Activated naive CD8-positive, alpha-beta T cell treated with anti-CD3 and anti-CD28 coated beads for 36 hours (primary cell): Measurements from ENCODE around the gene ISG20L2. TPM values are rescaled to one million over a fixed set of nuclear protein-coding genes. Genes with fewer than 3 reads are reported as not detected.

Experiments
- DNase-seq: peaks from one replicate; pipeline ENCODE4 v3.0.0; 2021
- H3K27ac Mint-ChIP-seq: one replicate; pipeline ENCODE4 v1.8.0; 2022; ENCODE audit warnings: mild to moderate bottlenecking, moderate library complexity, mixed read lengths
- H3K27me3 Mint-ChIP-seq: one replicate; pipeline ENCODE4 v1.8.0; 2022; ENCODE audit warnings: mild to moderate bottlenecking, mixed read lengths
- H3K36me3 Mint-ChIP-seq: one replicate; pipeline ENCODE4 v1.8.0; 2021; ENCODE audit warnings: mild to moderate bottlenecking, mixed read lengths
- H3K4me1 Mint-ChIP-seq: one replicate; pipeline ENCODE4 v1.8.0; 2021; ENCODE audit warnings: mixed read lengths
- H3K4me3 Mint-ChIP-seq: one replicate; pipeline ENCODE4 v1.8.0; 2022; ENCODE audit warnings: mild to moderate bottlenecking, moderate library complexity, mixed read lengths
- H3K9me3 Mint-ChIP-seq: one replicate; pipeline ENCODE4 v1.8.0; 2022; ENCODE audit warnings: mixed read lengths
- total RNA-seq, 2 experiments: library from RNA; stranded (reverse); gene quantifications; one replicate each; pipeline ENCODE4 v1.2.3, GENCODE V29; 2021

ISG20L2 gene
- total RNA-seq, 2 experiments from 2014 or later, result 74.9 to 77.4 TPM

GRCh38 chr1:156708218-156708661 lies 20.3 kb downstream of the ISG20L2 start:
- H3K4me1 Mint-ChIP-seq, result peaks cover 25% of the 10 kb centered on the region
- peaks cover 20% of the 10 kb centered on the region for H3K27me3 Mint-ChIP-seq
- H3K4me3 Mint-ChIP-seq, result no peak overlapping the region
- H3K36me3 Mint-ChIP-seq, result no peaks in the 10 kb centered on the region
- H3K27ac Mint-ChIP-seq, result no peak overlapping the region
- no peaks in the 10 kb centered on the region for H3K9me3 Mint-ChIP-seq
- DNase-seq, result no peak

- Mint-ChIP-seq H3K4me3 (peak overlapping the region; percentile 29), H3K27me3 (peaks cover 26% of the 10 kb centered on the region), H3K36me3 (no peaks in the 10 kb centered on the region), H3K27ac (no peak overlapping the region), H3K4me1 (peaks cover 25% of the 10 kb centered on the region), H3K9me3 (no peaks in the 10 kb centered on the region)
- DNase-seq, result no peak
These were observed 20.9 kb downstream of the ISG20L2 start for GRCh38 chr1:156707417-156708217.

DNA sequence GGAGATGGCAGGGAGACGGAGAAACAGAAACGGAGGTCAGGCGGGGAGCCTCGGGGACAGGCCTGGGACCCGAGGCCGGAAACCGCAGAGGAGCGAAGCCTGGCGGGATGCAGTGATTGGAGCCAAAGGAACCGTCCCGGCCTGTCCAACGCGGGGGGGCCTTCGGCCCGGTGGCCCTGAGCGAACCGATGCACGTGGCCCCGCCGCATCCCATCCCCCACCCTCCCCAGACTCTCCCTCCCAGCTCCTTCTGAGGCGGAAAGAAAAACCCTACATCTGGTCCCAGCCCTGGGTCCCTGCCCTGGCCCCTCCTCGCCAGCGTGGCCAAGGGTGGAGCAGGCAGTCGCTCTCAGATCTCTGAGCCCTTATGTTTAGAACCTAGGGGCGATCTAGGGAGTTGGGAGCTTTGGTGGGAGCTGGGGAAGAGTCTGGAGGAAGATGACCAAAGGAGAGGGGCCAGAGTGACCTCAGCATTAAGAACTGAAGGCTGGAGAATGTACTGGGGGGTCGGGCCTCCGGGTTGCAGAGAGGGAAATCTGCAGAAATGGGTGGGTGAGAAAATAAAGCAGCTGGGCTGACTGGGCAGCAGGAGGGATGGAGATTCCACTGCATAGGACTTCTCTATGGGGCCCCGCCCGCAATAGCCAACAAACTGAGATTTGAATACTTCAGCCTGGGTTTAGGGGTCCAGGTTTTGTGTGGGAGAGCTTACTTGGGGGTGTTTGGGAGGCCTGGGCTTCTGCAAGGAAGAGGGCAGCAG lies 21.7 kb downstream of the ISG20L2 start:
- Mint-ChIP-seq H3K4me1 (peaks cover 25% of the 10 kb centered on the region), H3K27me3 (peaks cover 28% of the 10 kb centered on the region), H3K9me3 (no peaks in the 10 kb centered on the region), H3K36me3 (no peaks in the 10 kb centered on the region), H3K4me3 (peak overlapping the region; percentile 76), H3K27ac (no peak overlapping the region)
- no peak for DNase-seq

- Mint-ChIP-seq H3K27ac (peak overlapping the region; percentile 54), H3K4me3 (peak overlapping the region; percentile 76), H3K9me3 (no peaks in the 10 kb centered on the region), H3K36me3 (no peaks in the 10 kb centered on the region), H3K4me1 (peaks cover 25% of the 10 kb centered on the region), H3K27me3 (peaks cover 29% of the 10 kb centered on the region)
- peak; percentile 72 for DNase-seq
These were observed 22.5 kb downstream of the ISG20L2 start for GRCh38 chr1:156705918-156706656.

DNA sequence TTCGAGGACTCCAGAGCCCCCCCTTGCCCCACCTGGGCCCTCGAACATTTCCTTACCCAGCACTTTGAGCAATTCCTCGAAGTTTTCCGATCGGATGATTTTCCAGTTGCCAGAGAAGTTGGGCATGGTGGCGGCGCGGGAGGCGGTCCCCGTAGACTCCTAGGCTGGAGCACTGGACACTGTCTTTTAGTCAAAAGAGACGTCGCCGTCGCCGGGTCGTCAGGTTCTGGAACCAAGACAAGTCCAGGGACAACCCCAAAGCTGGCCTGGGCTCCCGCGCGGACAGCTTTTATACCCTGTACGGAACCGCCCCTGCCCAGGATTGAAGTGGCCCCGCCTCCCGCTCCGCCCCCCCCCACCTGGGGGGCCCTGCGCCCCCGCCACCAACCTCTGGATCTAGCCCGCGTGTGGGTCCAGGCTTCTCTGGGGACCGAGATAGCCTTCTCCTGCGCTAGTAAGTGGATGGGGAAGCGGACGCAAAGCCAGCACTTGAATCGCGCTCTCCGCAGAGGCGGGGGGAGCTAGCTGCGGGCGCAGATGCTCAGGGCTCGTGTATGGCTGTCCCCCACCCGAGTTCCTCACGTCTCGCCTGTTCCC lies 23.1 kb downstream of the ISG20L2 start, which contains the start of gene CRABP2:
TSS of gene CRABP2 (minus strand) at position 263 of the 597 bp plus-strand sequence. CDS start at position 126, 137 bp downstream.
- peak within 1 kb of the TSS; percentile 76 for H3K4me3 Mint-ChIP-seq
- H3K9me3 Mint-ChIP-seq, result no peaks in the 10 kb centered on the region
- peaks cover 32% of the 10 kb centered on the region for H3K27me3 Mint-ChIP-seq
- H3K4me1 Mint-ChIP-seq, result peaks cover 28% of the 10 kb centered on the region
- no peaks in the 10 kb centered on the region for H3K36me3 Mint-ChIP-seq
- H3K27ac Mint-ChIP-seq, result peak within 1 kb of the TSS; percentile 54
- peak; percentile 41 for DNase-seq

GRCh38 chr1:156704930-156705320 lies 23.6 kb downstream of the ISG20L2 start:
- H3K36me3 Mint-ChIP-seq, result no peaks in the 10 kb centered on the region
- H3K9me3 Mint-ChIP-seq, result no peaks in the 10 kb centered on the region
- peak overlapping the region; percentile 62 for H3K4me3 Mint-ChIP-seq
- H3K27me3 Mint-ChIP-seq, result peaks cover 33% of the 10 kb centered on the region
- no peak overlapping the region for H3K27ac Mint-ChIP-seq
- DNase-seq, result peak; percentile 56
- H3K4me1 Mint-ChIP-seq, result peaks cover 28% of the 10 kb centered on the region

GRCh38 chr1:156704166-156704711 lies 24.3 kb downstream of the ISG20L2 start:
- Mint-ChIP-seq H3K4me1 (peaks cover 28% of the 10 kb centered on the region), H3K4me3 (peak overlapping the region; percentile 25), H3K36me3 (no peaks in the 10 kb centered on the region), H3K27me3 (peaks cover 38% of the 10 kb centered on the region), H3K27ac (no peak overlapping the region), H3K9me3 (no peaks in the 10 kb centered on the region)
- no peak for DNase-seq

DNA sequence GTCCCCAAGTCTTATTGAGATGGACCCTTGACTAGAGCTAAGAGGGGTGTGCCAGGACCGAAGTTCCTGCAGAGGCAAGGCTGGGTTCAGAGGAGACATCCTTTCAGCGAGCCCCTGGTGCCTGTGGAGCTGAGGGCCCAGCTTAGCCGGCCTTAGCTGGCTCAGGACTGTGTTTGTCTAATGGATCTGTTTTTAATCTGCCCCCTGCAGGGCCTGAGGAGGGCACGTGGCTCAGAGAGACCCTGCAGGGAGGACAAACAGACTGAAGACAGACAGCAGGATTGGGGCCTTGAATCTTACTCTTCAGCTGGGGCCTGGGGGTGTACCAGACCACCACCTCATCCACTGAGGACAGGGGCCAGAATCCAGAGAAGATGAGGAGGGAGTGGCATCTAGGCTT lies 24.8 kb downstream of the ISG20L2 start:
- no peaks in the 10 kb centered on the region for H3K36me3 Mint-ChIP-seq
- H3K27ac Mint-ChIP-seq, result no peak overlapping the region
- H3K9me3 Mint-ChIP-seq, result no peaks in the 10 kb centered on the region
- no peak for DNase-seq
- peaks cover 28% of the 10 kb centered on the region for H3K4me1 Mint-ChIP-seq
- H3K27me3 Mint-ChIP-seq, result peaks cover 42% of the 10 kb centered on the region
- no peak overlapping the region for H3K4me3 Mint-ChIP-seq

GRCh38 chr1:156703336-156703735 lies 25.2 kb downstream of the ISG20L2 start:
- H3K4me1 Mint-ChIP-seq, result peaks cover 28% of the 10 kb centered on the region
- no peak overlapping the region for H3K27ac Mint-ChIP-seq
- H3K4me3 Mint-ChIP-seq, result no peak overlapping the region
- H3K36me3 Mint-ChIP-seq, result no peaks in the 10 kb centered on the region
- no peak for DNase-seq
- H3K9me3 Mint-ChIP-seq, result no peaks in the 10 kb centered on the region
- H3K27me3 Mint-ChIP-seq, result peaks cover 44% of the 10 kb centered on the region

DNA sequence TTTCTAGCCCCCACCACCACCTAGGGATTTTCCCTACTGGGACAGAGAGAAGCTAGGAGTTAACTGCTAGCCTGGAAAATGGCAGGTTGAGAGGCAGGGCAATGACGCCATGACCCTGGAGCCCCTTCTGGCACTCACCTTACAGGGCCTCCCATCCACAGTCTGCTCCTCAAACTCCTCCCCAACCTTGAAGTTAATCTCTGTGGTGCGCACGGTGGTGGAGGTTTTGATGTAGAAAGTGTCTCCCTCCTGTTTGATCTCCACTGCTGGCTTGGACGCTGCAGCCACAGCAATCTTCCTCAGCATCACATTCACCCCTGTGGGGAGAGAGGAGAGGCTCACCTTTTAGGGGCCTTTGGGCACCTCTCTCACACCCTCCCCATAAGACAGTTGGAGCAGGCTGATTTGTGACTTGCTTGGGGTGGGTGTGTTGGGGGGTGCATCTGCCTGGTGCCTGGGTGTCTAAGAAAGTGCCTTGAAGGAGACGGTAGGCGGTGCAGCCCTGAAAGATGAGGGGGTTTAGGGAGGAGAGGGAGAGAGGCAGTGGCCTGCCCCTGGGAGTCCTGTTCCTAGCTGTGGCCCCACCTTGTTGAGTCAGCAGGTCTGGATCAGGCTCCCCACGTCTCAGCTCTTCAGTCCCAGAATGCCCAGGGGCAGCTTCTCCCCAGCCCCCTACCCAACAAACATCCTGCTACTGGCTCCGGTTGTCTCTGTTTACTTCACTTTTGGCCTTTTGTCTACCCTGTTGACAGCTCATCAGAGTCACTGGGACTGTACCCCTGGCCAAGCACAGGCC lies 27.6 kb downstream of the ISG20L2 start:
- no peak for DNase-seq
- Mint-ChIP-seq H3K9me3 (no peaks in the 10 kb centered on the region), H3K36me3 (no peaks in the 10 kb centered on the region), H3K4me3 (no peak overlapping the region), H3K27me3 (peaks cover 57% of the 10 kb centered on the region), H3K27ac (no peak overlapping the region), H3K4me1 (peaks cover 14% of the 10 kb centered on the region)

- Mint-ChIP-seq H3K4me3 (no peak overlapping the region), H3K27me3 (peaks cover 52% of the 10 kb centered on the region), H3K9me3 (no peaks in the 10 kb centered on the region), H3K4me1 (peaks cover 3% of the 10 kb centered on the region), H3K36me3 (no peaks in the 10 kb centered on the region), H3K27ac (no peak overlapping the region)
- no peak for DNase-seq
These were observed 29.6 kb downstream of the ISG20L2 start for GRCh38 chr1:156698995-156699394.

DNA sequence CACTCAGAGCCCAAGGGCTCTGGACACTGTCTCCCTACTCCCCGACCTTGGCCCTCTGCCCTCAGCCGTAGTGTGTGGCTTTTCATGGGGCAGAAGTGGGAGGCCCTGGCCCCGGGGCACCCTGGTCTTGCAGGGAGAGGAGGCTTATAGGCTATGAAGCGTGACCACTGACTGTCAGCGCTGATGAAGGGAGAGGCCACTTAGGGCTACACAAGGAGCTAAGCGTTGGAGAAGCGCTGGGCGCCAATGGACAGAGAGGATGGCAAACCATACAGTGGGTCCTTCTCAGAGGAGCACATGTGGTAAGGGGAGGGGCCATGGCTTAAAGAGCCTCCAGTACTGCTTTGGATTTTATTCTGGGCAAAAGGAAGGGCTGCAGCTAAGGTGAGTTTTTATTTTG lies 31.1 kb downstream of the ISG20L2 start:
- Mint-ChIP-seq H3K36me3 (no peaks in the 10 kb centered on the region), H3K4me1 (peaks cover 14% of the 10 kb centered on the region), H3K4me3 (no peak overlapping the region), H3K9me3 (no peaks in the 10 kb centered on the region), H3K27ac (no peak overlapping the region), H3K27me3 (peaks cover 56% of the 10 kb centered on the region)
- no peak for DNase-seq

DNA sequence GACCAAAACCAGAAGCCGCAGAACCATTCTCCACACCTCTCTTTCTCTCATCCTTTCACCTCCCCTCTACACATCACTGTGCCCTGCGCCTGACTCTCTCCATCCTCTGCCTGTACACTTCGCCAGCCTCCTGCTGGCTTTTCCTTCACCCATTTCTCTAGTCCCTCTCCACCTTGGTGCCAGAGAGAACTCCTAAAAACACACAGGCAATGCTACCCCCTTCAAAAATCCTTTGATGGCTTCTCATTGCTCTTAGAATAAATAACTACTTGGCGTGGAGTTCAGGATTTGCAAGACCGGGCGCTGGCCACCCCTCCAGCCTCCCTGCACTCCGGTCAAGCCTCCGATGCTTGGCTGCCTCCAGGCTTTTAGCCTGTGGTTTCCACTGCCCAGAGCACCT lies 31.8 kb downstream of the ISG20L2 start:
- Mint-ChIP-seq H3K27ac (no peak overlapping the region), H3K4me3 (no peak overlapping the region)
- DNase-seq, result no peak

DNA sequence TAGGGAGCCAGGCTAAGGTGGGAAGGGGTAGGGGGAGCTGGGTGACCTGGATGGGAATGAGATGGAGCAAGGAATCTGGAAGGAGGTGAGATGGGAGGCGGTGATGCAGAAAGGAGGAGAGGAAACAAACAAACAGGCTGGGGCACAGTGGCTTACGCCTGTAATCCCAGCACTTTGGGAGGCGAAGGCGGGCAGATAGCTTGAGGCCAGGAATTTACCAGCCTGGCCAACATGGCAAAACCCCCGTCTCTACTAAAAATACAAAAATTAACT lies 33.9 kb downstream of the ISG20L2 start:
- no peaks in the 10 kb centered on the region for H3K9me3 Mint-ChIP-seq
- no peak overlapping the region for H3K4me3 Mint-ChIP-seq
- H3K36me3 Mint-ChIP-seq, result no peaks in the 10 kb centered on the region
- H3K27me3 Mint-ChIP-seq, result peaks cover 75% of the 10 kb centered on the region
- H3K4me1 Mint-ChIP-seq, result peaks cover 19% of the 10 kb centered on the region
- no peak overlapping the region for H3K27ac Mint-ChIP-seq
- no peak for DNase-seq

More for the DNA sequence above, 31.8 kb downstream of the ISG20L2 start:
- Mint-ChIP-seq H3K4me1 (peaks cover 21% of the 10 kb centered on the region), H3K9me3 (no peaks in the 10 kb centered on the region), H3K27me3 (peaks cover 61% of the 10 kb centered on the region), H3K36me3 (no peaks in the 10 kb centered on the region)
